ENCODE data around the gene TRAPPC2. TPM values are rescaled to one million over a fixed set of nuclear protein-coding genes. Genes with fewer than 3 reads are reported as not detected.
"Not testable (repeated sequence)": the region's sequence is repeated elsewhere in the genome, so short reads cannot be mapped to it uniquely, and the experiment has no call there.

Gene TRAPPC2
- total RNA-seq, 4 donors from 2014 or later, result 12.6 to 16.1 (median 14.9) TPM

- no peak overlapping the region for H3K4me3 ChIP-seq (ENCODE audit: low read depth, poor library complexity, severe bottlenecking)
- no peak for DNase-seq (ENCODE audit: low spot score in 2 of 2)
- intact Hi-C loops (cut with DNase I; ENCODE audit: low total_unique reads), result loop anchor here (5.0 kb wide), 1 partner anchor 284 kb away; no protein-coding TSS in a partner anchor
- 7 to 73% methylated on average over 2 of the region's 2 CpGs for WGBS, 2 donors
- TF ChIP-seq CTCF (IDR thresholded peaks at IDR 0.05) (no peak), POLR2A (IDR thresholded peaks at IDR 0.05) (no peak)
Observed at GRCh38 chrX:13747836-13748235, 13.4 kb upstream of the TRAPPC2 start.

GRCh38 chrX:13742397-13743176 is 8.2 kb upstream of the TRAPPC2 start:
- WGBS, 2 donors, result 83 to 87% methylated on average over 13 of the region's 13 CpGs
- H3K4me3 ChIP-seq (ENCODE audit: low read depth, poor library complexity, severe bottlenecking), result no peak overlapping the region
- intact Hi-C loops (cut with DNase I; ENCODE audit: low total_unique reads), result no loop called here
- no peak for TF ChIP-seq CTCF (IDR thresholded peaks at IDR 0.05)
- TF ChIP-seq POLR2A (IDR thresholded peaks at IDR 0.05), result no peak
- DNase-seq (ENCODE audit: low spot score in 2 of 2), result no peak

GRCh38 chrX:13741695-13742094 is 7.3 kb upstream of the TRAPPC2 start:
- intact Hi-C loops (cut with DNase I; ENCODE audit: low total_unique reads), result no loop called here
- TF ChIP-seq POLR2A (IDR thresholded peaks at IDR 0.05), result no peak
- TF ChIP-seq CTCF (IDR thresholded peaks at IDR 0.05), result no peak
- WGBS, 2 donors, result 84% methylated on average over 6 of the region's 6 CpGs
- no peak overlapping the region for H3K4me3 ChIP-seq (ENCODE audit: low read depth, poor library complexity, severe bottlenecking)
- no peak for DNase-seq (ENCODE audit: low spot score in 2 of 2)

DNA sequence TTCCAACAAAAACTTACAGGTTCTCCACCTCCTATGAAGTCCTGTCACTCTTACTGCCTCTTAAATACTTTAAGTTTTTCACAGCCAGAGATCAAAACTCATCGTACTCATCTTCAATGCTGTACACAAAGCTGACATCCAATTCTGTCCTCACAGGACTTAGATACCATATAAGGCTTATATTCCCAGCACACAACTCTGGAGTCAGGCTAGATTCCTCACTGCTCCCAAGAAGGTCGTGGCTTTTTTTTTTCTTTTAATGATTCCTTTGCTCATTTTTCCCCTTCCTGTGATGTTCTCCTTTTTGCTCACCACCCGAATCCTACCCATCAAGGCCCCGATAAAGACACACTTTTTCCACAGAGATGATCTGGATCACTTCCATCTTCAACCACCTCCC is 914 bp downstream of the TRAPPC2 start:
- H3K4me3 ChIP-seq (ENCODE audit: low read depth, poor library complexity, severe bottlenecking), result no peak overlapping the region
- TF ChIP-seq CTCF (IDR thresholded peaks at IDR 0.05), result no peak
- TF ChIP-seq POLR2A (IDR thresholded peaks at IDR 0.05), result no peak
- WGBS, 2 donors, result 14 to 42% methylated on average over 4 of the region's 4 CpGs
- no peak for DNase-seq (ENCODE audit: low spot score in 2 of 2)
- intact Hi-C loops (cut with DNase I; ENCODE audit: low total_unique reads), result loop anchor here (10.0 kb wide), 1 partner anchor 69 kb away; no protein-coding TSS in a partner anchor

DNA sequence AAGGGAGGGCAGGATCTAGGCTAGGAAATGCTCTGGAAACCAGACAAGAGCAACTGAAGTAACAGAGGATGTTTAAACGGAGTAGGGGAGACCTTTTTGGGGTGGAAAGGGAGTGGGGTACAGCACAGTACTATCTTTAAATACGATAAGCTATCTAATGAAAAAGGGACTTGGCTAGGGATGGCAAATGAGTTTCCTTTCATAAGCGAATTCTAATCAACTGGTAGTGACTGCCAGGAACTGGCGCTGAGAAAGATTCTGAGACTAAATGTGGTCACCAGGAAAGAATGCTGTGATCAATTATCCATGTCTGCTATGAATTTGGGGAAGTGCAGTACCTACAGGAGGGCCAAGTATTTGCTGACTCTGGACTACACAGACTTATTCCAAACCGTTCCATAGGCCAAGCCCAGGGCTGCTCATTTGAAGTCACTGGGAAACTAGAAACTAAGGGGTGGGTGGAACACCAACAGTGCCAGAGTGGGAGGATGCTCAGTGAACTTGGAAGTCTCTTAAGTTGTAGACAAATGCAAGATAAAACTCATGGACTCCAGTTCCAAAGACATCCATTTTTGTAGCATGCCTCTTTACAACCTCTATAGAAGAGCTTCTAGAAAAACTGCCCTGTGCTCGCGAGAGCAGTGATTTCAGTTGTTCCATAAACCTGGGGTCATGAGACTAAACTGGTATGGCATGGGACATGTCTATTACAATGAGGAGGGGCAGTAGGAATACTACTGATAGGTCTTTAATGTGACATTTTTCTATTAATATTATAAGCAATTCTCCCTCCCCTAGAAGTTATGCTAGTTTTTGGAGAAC is 2.0 kb downstream of the TRAPPC2 start:
- no peak for TF ChIP-seq POLR2A (IDR thresholded peaks at IDR 0.05)
- WGBS, 2 donors, result 38 to 61% methylated on average over 7 of the region's 7 CpGs

GRCh38 chrX:13730523-13730922 is 3.9 kb downstream of the TRAPPC2 start:
- not testable (repeated sequence) for DNase-seq (ENCODE audit: low spot score in 2 of 2); H3K4me3 ChIP-seq (ENCODE audit: low read depth, poor library complexity, severe bottlenecking)
- WGBS, 2 donors, result 94 to 100% methylated on average over 1 of the region's 1 CpG
- intact Hi-C loops (cut with DNase I; ENCODE audit: low total_unique reads), result loop anchor here (10.0 kb wide), 1 partner anchor 66 kb away; no protein-coding TSS in a partner anchor

More for the DNA sequence above, 2.0 kb downstream of the TRAPPC2 start:
- no peak overlapping the region for H3K4me3 ChIP-seq (ENCODE audit: low read depth, poor library complexity, severe bottlenecking)
- intact Hi-C loops (cut with DNase I; ENCODE audit: low total_unique reads), result loop anchor here (10.0 kb wide), 1 partner anchor 68 kb away; no protein-coding TSS in a partner anchor
- DNase-seq (ENCODE audit: low spot score in 2 of 2), result no peak

DNA sequence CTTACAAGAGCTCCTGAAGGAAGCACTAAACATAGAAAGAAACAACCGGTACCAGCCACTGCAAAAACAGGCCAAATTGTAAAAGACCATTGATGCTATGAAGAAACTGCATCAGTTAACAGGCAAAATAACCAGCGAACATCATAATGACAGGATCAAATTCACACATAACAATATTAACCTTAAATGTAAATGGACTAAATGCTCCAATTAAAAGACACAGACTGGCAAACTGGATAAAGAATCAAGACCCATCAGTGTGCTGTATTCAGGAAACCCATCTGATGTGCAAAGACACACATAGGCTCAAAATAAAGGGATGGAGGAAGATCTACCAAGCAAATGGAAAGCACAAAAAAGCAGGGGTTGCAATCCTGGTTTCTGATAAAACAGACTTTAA is 7.8 kb downstream of the TRAPPC2 start:
- 92 to 93% methylated on average over 2 of the region's 2 CpGs for WGBS, 2 donors
- H3K4me3 ChIP-seq (ENCODE audit: low read depth, poor library complexity, severe bottlenecking); intact Hi-C loops (cut with DNase I; ENCODE audit: low total_unique reads); DNase-seq (ENCODE audit: low spot score in 2 of 2): not testable (repeated sequence)

GRCh38 chrX:13724878-13725277 is 9.5 kb downstream of the TRAPPC2 start:
- intact Hi-C loops (cut with DNase I; ENCODE audit: low total_unique reads); DNase-seq (ENCODE audit: low spot score in 2 of 2); H3K4me3 ChIP-seq (ENCODE audit: low read depth, poor library complexity, severe bottlenecking): not testable (repeated sequence)
- 90% methylated on average over 2 to 9 of the region's 9 CpGs for WGBS, 2 donors
